ENCODE results near the gene SMARCD3. TPM values are rescaled to one million over a fixed set of nuclear protein-coding genes. Genes with fewer than 3 reads are reported as not detected.

Gene SMARCD3
- total RNA-seq, 1 donor from 2014 or later = 52.9 TPM

DNA sequence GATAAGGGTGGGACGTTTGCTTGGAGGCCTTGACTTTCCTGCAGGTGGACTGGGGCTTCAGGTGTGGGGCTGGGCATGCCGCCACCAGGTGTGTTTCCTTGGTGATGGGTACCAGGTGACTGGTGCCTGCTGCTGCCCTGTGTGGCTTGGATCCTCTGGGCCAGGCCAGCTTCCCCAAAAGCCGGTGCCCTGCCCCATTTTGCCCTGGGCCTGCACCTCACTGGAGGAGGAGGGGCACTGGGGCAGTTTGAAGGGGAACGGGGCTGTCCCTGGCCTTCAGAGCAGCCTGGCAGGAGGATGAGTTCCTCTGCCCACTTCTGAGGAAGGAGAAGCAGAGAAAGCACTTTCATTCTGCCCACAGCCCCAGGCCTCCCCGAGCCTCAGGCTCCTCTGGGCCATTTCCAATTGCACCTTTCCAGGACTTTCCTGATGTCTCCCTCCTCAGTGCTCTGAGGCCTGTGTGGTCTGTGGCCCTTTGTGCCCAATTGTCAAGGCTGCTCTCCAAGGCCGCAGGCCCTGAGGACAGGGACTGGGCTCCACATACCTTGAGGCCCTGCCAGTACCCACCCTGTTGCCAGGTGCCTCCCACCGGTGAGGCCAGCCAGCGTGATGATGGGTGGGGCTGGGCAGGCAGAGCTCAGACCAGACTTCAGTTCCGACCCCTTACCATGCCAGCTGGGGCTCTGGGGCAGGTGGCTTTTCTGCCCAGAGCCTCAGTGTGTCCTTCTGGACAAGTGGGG, 25.3 kb upstream of the SMARCD3 start:
- Mint-ChIP-seq H3K4me3 (ENCODE audit: low read depth) (no peak overlapping the region), H3K27me3 (peaks cover 46% of the 10 kb centered on the region), H3K4me1 (ENCODE audit: low read depth) (peaks cover 2% of the 10 kb centered on the region), H3K27ac (no peak overlapping the region), H3K36me3 (ENCODE audit: insufficient read depth) (no peaks in the 10 kb centered on the region), H3K9me3 (ENCODE audit: low read depth) (no peaks in the 10 kb centered on the region)
- DNase-seq (ENCODE audit: low spot score, unreplicated experiment) = no peak
- no peak for TF ChIP-seq CTCF (IDR thresholded peaks at IDR 0.05; ENCODE audit: unreplicated experiment)

DNA sequence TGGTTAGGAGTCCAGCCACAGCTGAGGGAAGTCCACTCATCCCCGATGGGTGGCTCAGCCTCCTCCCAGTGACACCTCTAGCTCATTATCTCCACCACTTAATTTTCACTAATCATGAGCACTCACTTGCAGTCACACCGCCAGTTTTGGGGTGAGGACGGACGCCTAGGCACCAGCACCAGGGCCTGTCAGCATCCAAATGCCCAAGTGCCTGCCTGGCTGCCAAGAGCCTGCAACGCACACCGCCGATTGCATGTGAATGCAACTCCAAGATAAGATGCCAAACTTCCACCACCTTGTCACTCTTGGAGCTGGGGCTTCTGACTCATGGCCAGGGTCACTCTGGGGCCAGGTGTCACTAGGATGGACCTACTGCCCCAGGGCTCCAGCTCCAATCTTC, 24.4 kb upstream of the SMARCD3 start:
- Mint-ChIP-seq H3K4me3 (ENCODE audit: low read depth) (no peak overlapping the region), H3K27me3 (peaks cover 41% of the 10 kb centered on the region)

GRCh38 chr7:151272405-151272804, 23.9 kb upstream of the SMARCD3 start:
- H3K27ac Mint-ChIP-seq = no peak overlapping the region
- H3K36me3 Mint-ChIP-seq (ENCODE audit: insufficient read depth) = no peaks in the 10 kb centered on the region
- DNase-seq (ENCODE audit: low spot score, unreplicated experiment) = no peak
- no peak overlapping the region for H3K4me3 Mint-ChIP-seq (ENCODE audit: low read depth)
- no peaks in the 10 kb centered on the region for H3K9me3 Mint-ChIP-seq (ENCODE audit: low read depth)
- no peak for TF ChIP-seq CTCF (IDR thresholded peaks at IDR 0.05; ENCODE audit: unreplicated experiment)
- peaks cover 2% of the 10 kb centered on the region for H3K4me1 Mint-ChIP-seq (ENCODE audit: low read depth)
- H3K27me3 Mint-ChIP-seq = peaks cover 38% of the 10 kb centered on the region

More for the DNA sequence above, 24.4 kb upstream of the SMARCD3 start:
- H3K27ac Mint-ChIP-seq = no peak overlapping the region
- no peak for DNase-seq (ENCODE audit: low spot score, unreplicated experiment)
- TF ChIP-seq CTCF (IDR thresholded peaks at IDR 0.05; ENCODE audit: unreplicated experiment) = no peak
- no peaks in the 10 kb centered on the region for H3K9me3 Mint-ChIP-seq (ENCODE audit: low read depth)
- H3K36me3 Mint-ChIP-seq (ENCODE audit: insufficient read depth) = no peaks in the 10 kb centered on the region
- peaks cover 2% of the 10 kb centered on the region for H3K4me1 Mint-ChIP-seq (ENCODE audit: low read depth)

GRCh38 chr7:151271699-151272355, 23.3 kb upstream of the SMARCD3 start:
- no peak for TF ChIP-seq CTCF (IDR thresholded peaks at IDR 0.05; ENCODE audit: unreplicated experiment)
- Mint-ChIP-seq H3K27ac (no peak overlapping the region), H3K4me3 (ENCODE audit: low read depth) (no peak overlapping the region), H3K36me3 (ENCODE audit: insufficient read depth) (no peaks in the 10 kb centered on the region), H3K27me3 (peaks cover 37% of the 10 kb centered on the region), H3K9me3 (ENCODE audit: low read depth) (no peaks in the 10 kb centered on the region), H3K4me1 (ENCODE audit: low read depth) (no peaks in the 10 kb centered on the region)
- DNase-seq (ENCODE audit: low spot score, unreplicated experiment) = no peak

GRCh38 chr7:151269511-151269910, 21.0 kb upstream of the SMARCD3 start:
- Mint-ChIP-seq H3K27ac (no peak overlapping the region), H3K4me3 (ENCODE audit: low read depth) (no peak overlapping the region), H3K27me3 (peaks cover 23% of the 10 kb centered on the region), H3K4me1 (ENCODE audit: low read depth) (no peaks in the 10 kb centered on the region), H3K9me3 (ENCODE audit: low read depth) (no peaks in the 10 kb centered on the region), H3K36me3 (ENCODE audit: insufficient read depth) (no peaks in the 10 kb centered on the region)
- no peak for DNase-seq (ENCODE audit: low spot score, unreplicated experiment)
- no peak for TF ChIP-seq CTCF (IDR thresholded peaks at IDR 0.05; ENCODE audit: unreplicated experiment)

Measured in progenitor cell of endocrine pancreas (in vitro differentiated cells).